K562 (cell line): ENCODE measurements around the gene ASCC1. TPM values are rescaled to one million over a fixed set of nuclear protein-coding genes. Genes with fewer than 3 reads are reported as not detected.

Experiments used
- ARID2 ChIP-seq: fragments of 450-650 bp; IDR thresholded peaks from 2 replicates; pipeline ENCODE4 v1.6.1; 2017; ENCODE audit warnings: antibody characterized with exemption, mild to moderate bottlenecking
- DPF2 ChIP-seq: fragments of 450-650 bp; IDR thresholded peaks from 2 replicates; pipeline ENCODE4 v1.6.1; 2016
- E2F1 ChIP-seq: sonication (generic); formaldehyde crosslinking; IDR thresholded peaks from 2 replicates; pipeline ENCODE4 v1.8.1; 2023; ENCODE audit warnings: mild to moderate bottlenecking, missing genetic modification reagents, moderate library complexity
- HNRNPH1 ChIP-seq: fragments of 200-400 bp; formaldehyde crosslinking; optimal IDR thresholded peaks from 2 replicates; pipeline ENCODE3; 2017; ENCODE audit warnings: low read depth, mild to moderate bottlenecking, low read length, moderate library complexity
- ILK ChIP-seq: fragments of 450-650 bp; IDR thresholded peaks from 2 replicates; pipeline ENCODE4 v1.6.1; 2016; ENCODE audit warnings: missing genetic modification characterization, low read depth, mild to moderate bottlenecking, missing compliant biosample characterization, moderate library complexity, borderline replicate concordance
- JUN ChIP-seq, 2 experiments: sonication (generic) in 1 of 2; formaldehyde crosslinking in 1 of 2; IDR thresholded peaks; 2 replicates each; pipeline versions ENCODE4 v1.6.1 to v1.8.0; 2012 to 2022; ENCODE audit warnings: borderline replicate concordance in 2 of 2, mild to moderate bottlenecking in 2 of 2, improper control_type of control experiment in 1 of 2, low read depth in 1 of 2, low read length in 1 of 2, missing genetic modification reagents in 1 of 2
- MXI1 ChIP-seq: IDR thresholded peaks from 2 replicates; pipeline ENCODE4 v1.6.1; 2011; ENCODE audit warnings: low read depth, mild to moderate bottlenecking, improper control_type of control experiment, low read length
- SMARCA4 ChIP-seq: fragments of 450-650 bp; IDR thresholded peaks from 2 replicates; pipeline ENCODE4 v1.6.1; 2016
- TAL1 ChIP-seq: fragments of 450-650 bp; IDR thresholded peaks from 2 replicates; pipeline ENCODE4 v1.6.1; 2016; ENCODE audit warnings: mild to moderate bottlenecking
- ZBTB43 ChIP-seq: sonication (generic); formaldehyde crosslinking; IDR thresholded peaks from 2 replicates; pipeline ENCODE4 v1.8.0; 2023; ENCODE audit warnings: mild to moderate bottlenecking, missing genetic modification reagents
- ZNF174 ChIP-seq: fragments of 250-450 bp; sonication (Bioruptor Pico); IDR thresholded peaks from 2 replicates; pipeline ENCODE4 v1.4.0; 2020; ENCODE audit warnings: mild to moderate bottlenecking
- ZNF589 ChIP-seq: fragments of 200-800 bp; sonication (Bioruptor generic); IDR thresholded peaks from 2 replicates; pipeline ENCODE4 v1.6.1; 2016; ENCODE audit warnings: low read depth, missing genetic modification characterization, missing compliant biosample characterization
- ZNF76 ChIP-seq: fragments of 250-450 bp; sonication (Bioruptor Pico); IDR thresholded peaks from 2 replicates; pipeline ENCODE4 v1.4.0; 2020; ENCODE audit warnings: mild to moderate bottlenecking, moderate library complexity, borderline replicate concordance
- polyA plus RNA-seq, 8 experiments: library from polyadenylated mRNA; depleted of rRNA in 4 of 8; stranded (reverse) in 5 of 8; unstranded in 3 of 8; fragments of >200 nt; fragmentation: Nextera tagmentation in 2 of 8; fragmentation: Illumina TruSeq in 1 of 8; extraction: Ambion mirVana in 2 of 8; extraction: Trizol in 1 of 8; gene quantifications; 2 replicates each; pipeline versions ENCODE4 v1.2.1 to v1.2.3, GENCODE V29; 2011 to 2014; ENCODE audit warnings: inconsistent platforms in 1 of 8, missing spikeins in 1 of 8
- total RNA-seq, 7 experiments: library from RNA; depleted of rRNA in 6 of 7; stranded (reverse); fragments of >200 nt in 6 of 7; fragmentation: Illumina TruSeq in 2 of 7; extraction: Trizol in 2 of 7; gene quantifications; 2 replicates each; pipeline versions ENCODE4 v1.2.1 to v1.2.3, GENCODE V29; 2011 to 2021; ENCODE audit warnings: low replicate concordance in 1 of 7
- TF ChIP-seq, protein P1 (sequence below): fragments of 250-450 bp; sonication (Bioruptor Pico); IDR thresholded peaks from 2 replicates; pipeline ENCODE4 v1.8.0; 2022; ENCODE audit warnings: inconsistent platforms

The ASCC1 gene
- total and polyA plus RNA-seq, 9 of the 15 experiments (the other 6 are each of a cell fraction or from before 2014, with no cell fraction given), result 31.7 to 73.3 (median 52.8) TPM

DNA sequence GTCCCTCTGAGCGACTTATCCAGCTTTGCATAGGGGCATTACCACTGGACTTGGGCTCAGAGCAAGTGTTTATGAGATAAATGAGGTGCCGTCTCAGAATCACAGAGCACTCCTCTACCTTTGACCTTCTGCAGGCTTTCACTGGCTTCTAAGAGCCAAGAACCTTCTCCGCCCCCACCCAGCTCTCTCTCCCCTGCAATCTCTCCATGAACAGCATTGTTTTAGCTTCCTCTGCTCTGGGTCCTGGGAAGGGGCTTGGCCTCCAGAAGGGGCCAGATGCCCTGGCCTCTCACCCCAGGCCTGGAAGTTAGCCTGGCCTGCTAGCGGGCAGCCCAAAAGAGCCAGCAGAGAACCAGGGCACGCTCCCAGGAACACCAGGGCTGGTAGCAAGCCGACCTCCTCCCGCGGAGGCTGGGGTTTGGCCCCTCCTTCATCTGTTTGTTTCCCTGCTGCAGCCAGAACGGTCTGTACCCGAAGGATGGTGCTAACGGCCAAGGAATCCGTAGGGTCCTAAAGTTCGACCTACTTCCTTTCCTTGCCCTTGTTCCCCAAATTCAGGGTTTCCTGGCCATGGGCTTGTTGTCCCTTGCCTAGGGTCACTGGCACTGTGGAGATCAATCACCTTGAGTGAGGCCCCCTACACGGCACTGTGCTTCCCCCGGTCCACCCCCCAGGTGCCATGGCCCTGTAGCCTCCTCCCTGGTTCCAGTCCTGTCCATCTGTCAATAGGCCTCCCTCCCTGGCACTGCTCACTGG lies 38.9 kb upstream of the ASCC1 start (continued):
- TF ChIP-seq ZBTB43 (CRISPR knock-in tag), result no peak
- TF ChIP-seq TAL1, result peak; percentile 36
- no peak for TF ChIP-seq ZNF589 (CRISPR knock-in tag)
- TF ChIP-seq ZNF174 (CRISPR knock-in tag), result no peak
- TF ChIP-seq E2F1 (CRISPR knock-in tag), result no peak
- peak; percentile 5; the same call in 1 of the 2 replicates for TF ChIP-seq ARID2
- peak; percentile 47 for TF ChIP-seq SMARCA4
- TF ChIP-seq DPF2, result peak; percentile 75
- no peak; the same call in 1 of the 2 replicates for TF ChIP-seq JUN (IDR thresholded peaks at IDR 0.05; ENCODE audit: borderline replicate concordance, low read depth, low read length)
- TF ChIP-seq JUN (CRISPR knock-in tag; IDR thresholded peaks at IDR 0.05; ENCODE audit: borderline replicate concordance), result no peak
- no peak for TF ChIP-seq MXI1
- TF ChIP-seq ILK, result no peak
- TF ChIP-seq, protein P1, sequence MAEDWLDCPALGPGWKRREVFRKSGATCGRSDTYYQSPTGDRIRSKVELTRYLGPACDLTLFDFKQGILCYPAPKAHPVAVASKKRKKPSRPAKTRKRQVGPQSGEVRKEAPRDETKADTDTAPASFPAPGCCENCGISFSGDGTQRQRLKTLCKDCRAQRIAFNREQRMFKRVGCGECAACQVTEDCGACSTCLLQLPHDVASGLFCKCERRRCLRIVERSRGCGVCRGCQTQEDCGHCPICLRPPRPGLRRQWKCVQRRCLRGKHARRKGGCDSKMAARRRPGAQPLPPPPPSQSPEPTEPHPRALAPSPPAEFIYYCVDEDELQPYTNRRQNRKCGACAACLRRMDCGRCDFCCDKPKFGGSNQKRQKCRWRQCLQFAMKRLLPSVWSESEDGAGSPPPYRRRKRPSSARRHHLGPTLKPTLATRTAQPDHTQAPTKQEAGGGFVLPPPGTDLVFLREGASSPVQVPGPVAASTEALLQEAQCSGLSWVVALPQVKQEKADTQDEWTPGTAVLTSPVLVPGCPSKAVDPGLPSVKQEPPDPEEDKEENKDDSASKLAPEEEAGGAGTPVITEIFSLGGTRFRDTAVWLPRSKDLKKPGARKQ, result no peak
- TF ChIP-seq ZNF76 (CRISPR knock-in tag), result peak; percentile 62
- no peak for TF ChIP-seq HNRNPH1
